Ovary (tissue), 9 donors: Measurements from ENCODE around the gene WBP1. TPM values are rescaled to one million over a fixed set of nuclear protein-coding genes. Genes with fewer than 3 reads are reported as not detected.
A peak's percentile ranks its signal among the peaks of the same experiment; 100 is the strongest.
"Not testable (repeated sequence)": the region's sequence is repeated elsewhere in the genome, so short reads cannot be mapped to it uniquely, and the experiment has no call there.

Source experiments
- DNase-seq, 5 donors: peaks; one replicate each; pipeline ENCODE4 v3.0.0-alpha.2; 2019 to 2020
- H3K27ac ChIP-seq, 2 donors: fragments of 200-600 bp; one replicate each; pipeline versions ENCODE4 v1.5.1 to v1.8.0; 2019 to 2022
- H3K27me3 ChIP-seq: fragments of 200-600 bp; one replicate; pipeline ENCODE4 v1.8.0; 2022
- H3K36me3 ChIP-seq: fragments of 200-600 bp; sonication (generic); one replicate; pipeline ENCODE4 v1.5.1; 2019
- H3K4me1 ChIP-seq: one replicate; pipeline ENCODE4 v1.8.1; 2013; ENCODE audit warnings: mild to moderate bottlenecking, moderate library complexity; ENCODE audit not compliant: insufficient read depth
- H3K4me3 ChIP-seq: fragments of 200-600 bp; sonication (generic); one replicate; pipeline ENCODE4 v1.5.1; 2017
- H3K9me3 ChIP-seq, 2 donors: fragments of 200-600 bp in 1 of 2; sonication (generic) in 1 of 2; one replicate each; pipeline versions ENCODE4 v1.5.1 to v1.8.1; 2013 to 2019; ENCODE audit warnings: mild to moderate bottlenecking in 1 of 2, moderate library complexity in 1 of 2
- CTCF ChIP-seq, 3 donors: fragments of 450-650 bp in 2 of 3; fragments of 200-600 bp in 1 of 3; IDR thresholded peaks; one replicate each; pipeline versions ENCODE4 v1.5.1 to v1.8.0; 2016 to 2022; ENCODE audit warnings: antibody characterized with exemption in 3 of 3, mild to moderate bottlenecking in 1 of 3
- EP300 ChIP-seq: sonication (generic); formaldehyde crosslinking; IDR thresholded peaks from one replicate; pipeline ENCODE4 v1.6.1; 2017; ENCODE audit warnings: antibody characterized with exemption
- POLR2A ChIP-seq: fragments of 450-650 bp; IDR thresholded peaks from one replicate; pipeline ENCODE4 v1.6.1; 2017; ENCODE audit warnings: antibody characterized with exemption, mild to moderate bottlenecking, moderate library complexity
- WGBS, 3 donors: extraction: QIAGEN DNeasy Blood & Tissue Kit in 1 of 3; methylation state at CpG; one replicate each; pipeline versions ENCODE4 v1.1.5 to v1.1.7; 2013 to 2017; 5-methylcytosine and 5-hydroxymethylcytosine counted together
- intact Hi-C, 4 donors: fragments of 100-400 bp; cut with DNase I; formaldehyde crosslinking; loops; one replicate each; pipeline versions ENCODE4 v1.11.0 to v1.15.1; 2022 to 2023
- polyA plus RNA-seq, 2 donors: library from polyadenylated mRNA; stranded (reverse); fragments of 200-250 nt in 1 of 2; fragments of 350-450 nt in 1 of 2; fragmentation: Illumina TruSeq in 1 of 2; extraction: RNeasy Lipid Tissue Mini Kit (QIAGEN cat#74804) in 1 of 2; gene quantifications; one replicate each; pipeline ENCODE4 v1.2.3, GENCODE V29; 2013 to 2014
- total RNA-seq, 7 donors: library from RNA; depleted of rRNA in 2 of 7; stranded (reverse); fragments of >200 nt in 2 of 7; fragmentation: NEBNext Ultra II Directional in 3 of 7; extraction: Animal tissue kit (Norgen Biotek cat#: 25700) in 3 of 7; gene quantifications; one replicate each; pipeline versions ENCODE4 v1.1.0 to v1.2.4, GENCODE V29; 2016 to 2023
- donor health status: DM: no; HTN: no; CAD: no; lungs with moderate emphysema.
- donor health status: DM: no; HTN: no; CAD: no.
- donor health status: Bipolar disorder and iron deficiency.
- donor health status: DM: yes; HTN: yes; CAD: no.
- donor health status: DM: no; HTN: no; CAD: no.
- donor health status: DM: yes; HTN: yes; CAD: no.

Gene WBP1
- total and polyA plus RNA-seq, 9 donors, result 52.4 to 114 (median 73.3) TPM

- DNase-seq, result no peak
- Histone ChIP-seq H3K9me3 (no peaks in the 10 kb centered on the region), H3K4me1 (peaks cover 22% of the 10 kb centered on the region), H3K4me3 (no peak overlapping the region), H3K36me3 (no peaks in the 10 kb centered on the region), H3K27ac (no peak overlapping the region), H3K27me3 (no peaks in the 10 kb centered on the region)
- TF ChIP-seq POLR2A (no peak), EP300 (no peak), CTCF (IDR thresholded peaks at IDR 0.05) (no peak)
- intact Hi-C loops, result no loop called here
- WGBS, 3 donors, result 82 to 90% (median 87%) methylated on average over 6 of the region's 6 CpGs
Measured at GRCh38 chr2:74417763-74418162, 40.5 kb upstream of the WBP1 start.

GRCh38 chr2:74418312-74418711 lies 39.9 kb upstream of the WBP1 start:
- Histone ChIP-seq H3K4me1 (peaks cover 22% of the 10 kb centered on the region), H3K4me3 (no peak overlapping the region), H3K9me3 (no peaks in the 10 kb centered on the region), H3K36me3 (no peaks in the 10 kb centered on the region), H3K27ac (no peak overlapping the region), H3K27me3 (no peaks in the 10 kb centered on the region)
- peak in 1 of 5 donors; percentile 45 for DNase-seq
- no peak for TF ChIP-seq CTCF (IDR thresholded peaks at IDR 0.05)
- TF ChIP-seq POLR2A, result no peak
- 76 to 81% (median 81%) methylated on average over 27 of the region's 27 CpGs for WGBS, 3 donors
- intact Hi-C loops, result no loop called here

GRCh38 chr2:74419345-74419744 lies 38.9 kb upstream of the WBP1 start:
- intact Hi-C loops, result no loop called here
- no peak for TF ChIP-seq POLR2A
- no peak for TF ChIP-seq CTCF (IDR thresholded peaks at IDR 0.05)
- TF ChIP-seq EP300, result no peak
- Histone ChIP-seq H3K27ac (no peak overlapping the region), H3K27me3 (no peaks in the 10 kb centered on the region), H3K36me3 (no peaks in the 10 kb centered on the region), H3K9me3 (no peaks in the 10 kb centered on the region), H3K4me1 (peaks cover 19% of the 10 kb centered on the region), H3K4me3 (no peak overlapping the region)
- DNase-seq, result no peak
- whole genome bisulfite sequencing, 3 donors, result 71 to 82% (median 76%) methylated on average over 1 of the region's 1 CpG

GRCh38 chr2:74420006-74420405 lies 38.2 kb upstream of the WBP1 start:
- H3K27me3 ChIP-seq, result no peaks in the 10 kb centered on the region
- 80 to 87% (median 87%) methylated on average over 2 of the region's 2 CpGs for WGBS, 3 donors
- intact Hi-C loops, result no loop called here
- H3K27ac ChIP-seq, result no peak overlapping the region
- H3K4me1 ChIP-seq, result peaks cover 12% of the 10 kb centered on the region
- no peaks in the 10 kb centered on the region for H3K9me3 ChIP-seq
- no peak overlapping the region for H3K4me3 ChIP-seq
- no peak for TF ChIP-seq POLR2A
- no peak for TF ChIP-seq EP300
- no peaks in the 10 kb centered on the region for H3K36me3 ChIP-seq
- DNase-seq, result no peak

- intact Hi-C loops, DNase-seq, H3K9me3 ChIP-seq, H3K27me3 ChIP-seq, H3K36me3 ChIP-seq, H3K27ac ChIP-seq, H3K4me1 ChIP-seq: not testable (repeated sequence)
- 68 to 75% (median 73%) methylated on average over 19 of the region's 19 CpGs for WGBS, 3 donors
- H3K4me3 ChIP-seq, result peak overlapping the region; percentile 72
Measured at GRCh38 chr2:74420443-74421103, 37.7 kb upstream of the WBP1 start.
